Stimulated activated CD8-positive, alpha-beta memory T cell treated with anti-CD3 and anti-CD28 coated beads, Interleukin-12 subunit alpha, Interleukin-12 subunit beta, amount 100 ng/mL, for 1 hour (primary cell): ENCODE results near the gene ALAS2.
"Not testable (repeated sequence)": the region's sequence is repeated elsewhere in the genome, so short reads cannot be mapped to it uniquely, and the experiment has no call there.

Experiments used
- DNase-seq: peaks from one replicate; pipeline ENCODE4 v3.0.0-alpha.2; 2020; ENCODE audit warnings: low read depth

ALAS2 gene

GRCh38 chrX:55005256-55005655, 25.5 kb downstream of the ALAS2 start:
- no peak for DNase-seq

- DNase-seq = no peak
Observed at GRCh38 chrX:55004231-55004630, 26.5 kb downstream of the ALAS2 start.

GRCh38 chrX:54999717-55000598, 30.8 kb downstream of the ALAS2 start, which contains the start of gene APEX2:
Gene APEX2, plus strand, starts transcription at chrX:55000363. Its CDS starts 60 bp downstream, at chrX:55000423.
- peak; percentile 81 for DNase-seq

DNA sequence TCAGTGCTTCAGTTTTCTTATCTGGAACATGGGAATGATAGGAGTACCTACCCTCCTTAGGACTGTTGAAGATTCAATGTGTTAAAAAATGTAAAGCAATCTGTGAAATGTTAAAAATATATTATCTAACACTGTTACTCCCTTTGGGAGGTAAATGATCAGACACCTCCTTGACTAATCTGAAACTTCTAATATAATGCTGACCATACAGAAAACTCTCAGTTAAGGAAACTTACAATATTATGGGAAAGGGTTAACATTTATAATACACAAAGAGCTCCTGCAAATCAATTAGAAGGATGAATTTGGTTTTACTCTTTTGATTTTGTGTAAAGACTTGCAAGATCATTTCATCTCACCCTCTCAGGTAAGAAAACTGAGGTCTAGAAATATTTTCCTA, 35.2 kb downstream of the ALAS2 start:
- no peak for DNase-seq

GRCh38 chrX:54994668-54995351, 36.0 kb downstream of the ALAS2 start:
- no peak for DNase-seq

DNA sequence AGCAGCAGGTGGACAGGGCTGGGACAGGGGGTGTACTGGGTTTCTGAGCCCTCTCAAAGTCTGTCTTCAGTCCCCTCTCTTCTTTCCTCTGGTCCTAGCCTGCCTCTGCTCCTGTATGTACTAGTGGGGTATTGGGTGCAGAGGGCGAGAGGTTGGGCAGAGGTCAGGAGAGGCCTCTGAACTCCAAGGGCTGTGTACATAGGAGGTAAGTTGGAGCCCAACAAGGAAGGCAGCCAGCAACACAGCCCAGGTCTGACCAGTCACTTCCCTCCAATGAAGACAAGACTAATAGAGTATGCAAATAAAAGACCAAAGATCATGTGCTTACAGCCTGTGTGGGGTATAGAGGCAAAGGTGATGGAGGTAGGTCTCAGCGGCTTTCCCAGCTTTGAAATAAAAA, 36.7 kb downstream of the ALAS2 start, which contains the start of gene PFKFB1:
TSS of gene PFKFB1 (minus strand) at position 90 of the 400 bp plus-strand sequence. CDS start 181 bp downstream, outside the sequence.
- no peak for DNase-seq

DNA sequence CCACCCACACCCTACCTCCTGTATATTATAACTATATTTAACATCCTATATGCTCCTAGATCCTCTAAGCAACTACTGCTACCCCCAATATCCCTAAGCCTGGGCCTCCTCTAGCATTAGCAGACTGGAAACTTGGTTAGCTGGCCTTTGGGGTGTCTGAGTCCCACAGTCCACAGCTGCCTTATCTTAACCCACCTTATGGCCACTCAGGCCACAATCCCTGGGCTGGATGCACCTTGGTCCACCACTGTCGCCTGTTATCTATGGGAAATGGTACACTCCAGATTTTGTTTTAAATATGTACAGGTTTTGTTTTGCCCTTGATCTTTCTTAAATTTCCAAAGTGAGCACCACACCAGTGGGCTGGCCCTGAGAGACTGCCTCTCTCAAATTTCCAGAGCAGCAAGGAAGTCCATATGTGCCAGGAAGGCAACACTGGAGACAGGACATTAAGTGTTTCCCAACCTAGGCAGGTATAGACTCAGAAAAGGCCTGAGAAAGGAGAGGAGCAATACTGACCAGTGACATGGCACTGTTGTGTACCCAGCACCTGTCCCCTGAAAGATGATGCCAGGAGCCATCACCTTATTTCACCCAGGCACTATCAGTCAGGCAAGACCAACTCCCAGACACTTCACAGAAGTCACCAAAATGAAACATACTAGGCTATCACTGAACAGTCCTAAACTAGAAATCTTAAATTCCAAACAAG, 37.7 kb downstream of the ALAS2 start:
- DNase-seq = no peak

DNA sequence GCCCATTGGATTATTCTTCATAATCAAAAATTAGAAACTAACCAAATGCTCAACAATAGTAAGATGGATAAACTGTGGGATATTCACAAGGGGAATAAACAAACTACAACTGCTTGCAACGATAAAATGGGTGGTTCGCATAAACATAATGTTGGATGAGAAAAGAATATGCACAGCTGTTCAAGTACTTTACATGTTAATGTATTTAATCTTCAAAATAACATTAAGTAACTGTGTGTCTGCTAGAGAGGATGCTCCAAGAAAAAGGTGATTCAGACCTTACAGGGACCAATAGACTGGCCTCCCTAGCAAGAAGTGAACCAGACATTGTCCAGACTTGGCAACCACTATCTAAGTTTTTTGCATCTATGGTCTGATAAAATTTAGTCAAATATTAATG, 39.1 kb downstream of the ALAS2 start:
- DNase-seq = no peak

GRCh38 chrX:54983306-54983705, 47.5 kb downstream of the ALAS2 start:
- not testable (repeated sequence) for DNase-seq

GRCh38 chrX:54980334-54980733, 50.4 kb downstream of the ALAS2 start:
- DNase-seq = no peak

- DNase-seq = no peak
Observed at GRCh38 chrX:54979432-54979831, 51.3 kb downstream of the ALAS2 start.

- no peak for DNase-seq
Observed at GRCh38 chrX:54978448-54978847, 52.3 kb downstream of the ALAS2 start.

DNA sequence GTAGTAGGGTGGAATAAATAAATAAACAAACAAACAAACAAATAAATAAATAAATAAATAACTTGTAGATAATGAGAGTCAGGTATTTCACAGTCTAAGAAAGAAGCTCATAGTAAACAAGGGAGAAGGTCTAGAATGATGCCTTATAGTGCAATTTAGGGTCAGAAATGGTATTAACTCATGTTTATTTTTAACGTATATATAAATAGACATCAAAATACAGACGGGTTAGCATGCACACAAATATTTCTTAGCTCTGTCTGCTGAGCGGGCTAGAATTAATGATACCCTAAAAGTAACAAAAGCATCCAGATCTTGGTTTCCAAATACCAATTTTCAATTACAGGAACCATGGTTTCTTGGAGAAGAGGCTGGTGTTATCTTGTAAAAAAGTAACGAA, 53.4 kb downstream of the ALAS2 start:
- no peak for DNase-seq

DNA sequence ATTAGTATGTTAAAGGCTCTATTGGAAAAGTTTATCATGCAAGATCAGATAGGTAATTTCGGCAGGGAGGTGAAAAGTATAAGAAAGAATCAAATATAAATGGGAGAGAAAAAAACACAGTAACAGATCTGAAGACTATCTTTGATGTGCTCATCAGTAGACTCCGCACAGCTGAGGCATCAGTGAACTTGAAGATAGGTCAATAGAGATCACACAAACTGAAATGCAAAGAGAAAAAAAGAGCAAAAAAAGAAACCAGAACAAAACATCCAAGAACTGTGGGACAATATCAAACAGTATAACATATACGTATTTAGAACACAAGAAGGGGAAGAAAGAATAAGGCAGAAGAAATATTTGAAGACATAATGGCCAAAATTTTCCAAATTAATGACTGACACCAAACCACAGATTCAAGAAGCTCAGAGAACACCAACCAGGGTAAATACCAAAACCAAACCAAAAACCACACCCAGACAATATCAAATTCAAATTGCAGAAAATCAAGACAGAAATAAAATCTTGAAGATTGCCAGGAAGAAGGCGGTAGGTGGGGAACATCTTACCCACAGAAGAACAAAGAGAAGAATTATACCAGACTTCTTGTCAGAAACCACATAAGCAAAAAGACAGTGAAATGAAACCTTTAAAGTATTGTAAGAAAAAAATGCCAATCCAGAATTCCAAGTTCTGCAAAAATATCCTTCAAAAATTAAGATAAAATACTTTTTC, 65.8 kb downstream of the ALAS2 start:
- DNase-seq = no peak

DNA sequence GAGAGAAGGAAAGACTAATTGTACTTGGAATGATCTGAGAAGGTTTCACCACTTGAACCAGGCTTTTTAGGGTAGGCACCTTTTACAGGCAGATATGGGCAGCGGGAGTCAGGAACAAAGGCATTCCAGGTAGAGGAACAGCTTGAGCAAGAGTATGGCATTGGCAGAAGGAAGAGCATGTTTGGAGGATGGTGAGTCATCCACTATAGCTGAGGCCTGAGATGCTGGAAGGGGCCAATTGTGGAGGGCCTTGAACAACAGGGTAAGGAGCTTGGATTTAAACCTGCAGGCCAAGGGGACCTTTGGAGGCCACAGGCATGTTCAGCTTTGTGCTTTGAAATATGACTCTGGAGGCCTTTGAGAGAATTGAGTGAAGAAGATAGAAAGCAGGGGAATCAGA, 69.0 kb downstream of the ALAS2 start:
- DNase-seq = no peak
